OCI-LY3 (cell line): ENCODE measurements around the gene SLC25A13.

Source experiments
- H2AFZ ChIP-seq: fragments of 200-600, 300-600 bp; shearing (Covaris generic); 2 replicates; pipeline ENCODE4 v1.6.0; 2014; ENCODE audit warnings: antibody characterized with exemption, low read depth, low read length
- H3K27ac ChIP-seq: fragments of 200-600, 300-600 bp; sonication (generic); 2 replicates; pipeline ENCODE4 v1.5.1; 2014; ENCODE audit warnings: mild to moderate bottlenecking, low read length, moderate library complexity, mixed read lengths
- H3K27me3 ChIP-seq: fragments of 200-600, 300-600 bp; sonication (generic); 2 replicates; pipeline ENCODE4 v1.6.1; 2014; ENCODE audit warnings: low read depth, low read length, mixed read lengths
- H3K36me3 ChIP-seq: fragments of 200-600, 300-600 bp; sonication (generic); replicated peaks from 2 replicates; pipeline ENCODE3; 2014; ENCODE audit warnings: low read depth, low read length, mixed read lengths
- H3K4me1 ChIP-seq: fragments of 300-600, 200-600 bp; sonication (generic); 2 replicates; pipeline ENCODE4 v1.6.1; 2014; ENCODE audit warnings: low read length, mixed read lengths
- H3K4me2 ChIP-seq: fragments of 200-600, 300-600 bp; sonication (generic); 2 replicates; pipeline ENCODE4 v1.6.1; 2014; ENCODE audit warnings: low read length, mixed read lengths
- H3K4me3 ChIP-seq: fragments of 300-600, 200-600 bp; sonication (generic); 2 replicates; pipeline ENCODE4 v1.5.1; 2014; ENCODE audit warnings: antibody characterized with exemption, mild to moderate bottlenecking, low read length, moderate library complexity
- H3K79me2 ChIP-seq: fragments of 300-600, 200-600 bp; shearing (Covaris generic); 2 replicates; pipeline ENCODE4 v1.6.1; 2014; ENCODE audit warnings: mild to moderate bottlenecking, low read length, mixed read lengths
- H3K9ac ChIP-seq: fragments of 300-600, 200-600 bp; shearing (Covaris generic); 2 replicates; pipeline ENCODE4 v1.6.0; 2014; ENCODE audit warnings: mild to moderate bottlenecking, low read length, moderate library complexity
- H3K9me3 ChIP-seq: fragments of 200-600, 300-600 bp; shearing (Covaris generic); 2 replicates; pipeline ENCODE4 v1.6.1; 2014; ENCODE audit warnings: low read length, mixed read lengths; ENCODE audit not compliant: insufficient read depth
- H4K20me1 ChIP-seq: fragments of 200-600, 300-600 bp; sonication (generic); 2 replicates; pipeline ENCODE4 v1.6.1; 2016; ENCODE audit warnings: low read length, mixed read lengths; ENCODE audit not compliant: insufficient read depth
- CTCF ChIP-seq: fragments of 200-600, 300-600 bp; sonication (generic); IDR thresholded peaks from 2 replicates; pipeline ENCODE4 v1.5.1; 2014; ENCODE audit warnings: antibody characterized with exemption, low read length, low read depth
- EZH2phosphoT487 ChIP-seq: fragments of 200-600 bp; shearing (Covaris generic); IDR thresholded peaks from 2 replicates; pipeline ENCODE4 v1.6.1; 2018; ENCODE audit warnings: antibody characterized with exemption, mixed run types, low read depth

The SLC25A13 gene

DNA sequence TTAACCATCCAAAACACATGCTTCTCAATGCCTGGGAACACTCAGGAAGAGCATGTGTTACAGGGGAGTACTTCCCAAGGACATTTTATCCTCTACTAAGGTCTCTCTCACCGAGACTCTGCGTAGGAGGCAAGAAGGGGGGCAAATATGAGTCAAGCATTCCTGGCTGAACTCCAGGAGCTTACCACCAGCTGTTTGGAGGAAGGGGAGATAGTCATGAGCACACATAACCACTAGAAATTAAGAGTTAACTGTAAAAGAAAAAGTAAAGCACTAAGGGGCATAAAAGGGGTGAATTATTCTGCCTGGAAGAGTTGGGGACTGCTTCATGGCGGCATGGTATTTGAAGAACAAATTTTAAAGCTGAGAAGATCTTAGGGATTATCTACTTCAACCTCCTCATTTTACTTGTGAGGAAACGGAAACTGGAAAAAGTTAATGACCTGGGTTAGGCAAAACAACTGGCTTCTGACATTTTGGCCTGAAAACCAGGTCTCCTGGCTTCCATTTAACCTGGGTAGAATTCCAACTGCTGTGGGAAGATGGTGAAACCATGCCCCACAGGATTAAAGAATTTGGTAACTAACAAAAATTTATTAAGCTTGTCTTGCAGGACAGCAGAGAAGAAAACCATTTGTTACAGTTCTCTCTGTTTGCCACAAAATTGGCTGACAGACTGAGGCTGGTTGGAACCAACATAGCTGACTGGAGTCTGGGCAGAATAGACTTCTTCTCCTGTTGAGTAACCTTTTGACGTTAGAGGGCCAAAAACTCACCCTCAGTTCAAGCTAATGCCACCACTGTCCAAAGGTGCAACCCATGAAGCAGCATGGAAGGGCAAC is 85.5 kb downstream of the SLC25A13 start:
- Histone ChIP-seq H3K27ac (no peak overlapping the region), H3K79me2 (peaks cover 10% of the 10 kb centered on the region; the same call in 1 of the 2 replicates), H3K4me2 (no peak overlapping the region), H3K36me3 (peaks cover 4% of the 10 kb centered on the region), H3K9ac (no peak overlapping the region), H3K27me3 (no peaks in the 10 kb centered on the region), H2AFZ (no peak overlapping the region), H3K4me1 (peaks cover 6% of the 10 kb centered on the region; the same call in 1 of the 2 replicates), H3K4me3 (no peak overlapping the region), H4K20me1 (0 out of 2 replicates have a peak, but pooled peaks cover 4% of the 10 kb centered on the region), H3K9me3 (no peaks in the 10 kb centered on the region)
- TF ChIP-seq CTCF (no peak), EZH2phosphoT487 (no peak)

DNA sequence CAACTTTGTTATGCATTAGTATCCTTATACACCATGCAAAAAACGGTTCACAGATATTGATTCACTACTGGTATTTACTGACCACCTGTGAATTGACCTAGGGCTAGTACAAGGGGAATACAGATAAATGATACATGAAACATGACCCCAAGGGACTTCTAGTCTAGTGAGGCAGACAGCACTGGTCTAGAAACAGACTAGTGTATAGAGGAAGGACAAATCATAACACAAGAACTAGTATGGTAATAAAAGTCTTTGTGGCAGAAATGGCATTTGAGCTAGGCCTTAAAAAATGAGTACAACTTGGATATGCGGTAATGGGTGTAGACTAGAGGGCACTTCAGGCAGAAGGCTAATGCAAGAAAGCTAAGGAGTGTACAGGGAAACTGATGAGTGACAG is 86.6 kb downstream of the SLC25A13 start:
- no peak overlapping the region for H3K4me3 ChIP-seq
- no peak overlapping the region for H3K4me2 ChIP-seq
- H3K36me3 ChIP-seq: peaks cover 4% of the 10 kb centered on the region
- no peaks in the 10 kb centered on the region for H3K9me3 ChIP-seq
- no peaks in the 10 kb centered on the region for H3K27me3 ChIP-seq
- H3K27ac ChIP-seq: no peak overlapping the region
- no peak overlapping the region for H3K9ac ChIP-seq
- H3K79me2 ChIP-seq: peaks cover 10% of the 10 kb centered on the region; the same call in 1 of the 2 replicates
- peaks cover 6% of the 10 kb centered on the region; the same call in 1 of the 2 replicates for H3K4me1 ChIP-seq
- no peak overlapping the region for H2AFZ ChIP-seq
- TF ChIP-seq CTCF: no peak
- H4K20me1 ChIP-seq: 0 out of 2 replicates have a peak, but pooled peaks cover 4% of the 10 kb centered on the region

DNA sequence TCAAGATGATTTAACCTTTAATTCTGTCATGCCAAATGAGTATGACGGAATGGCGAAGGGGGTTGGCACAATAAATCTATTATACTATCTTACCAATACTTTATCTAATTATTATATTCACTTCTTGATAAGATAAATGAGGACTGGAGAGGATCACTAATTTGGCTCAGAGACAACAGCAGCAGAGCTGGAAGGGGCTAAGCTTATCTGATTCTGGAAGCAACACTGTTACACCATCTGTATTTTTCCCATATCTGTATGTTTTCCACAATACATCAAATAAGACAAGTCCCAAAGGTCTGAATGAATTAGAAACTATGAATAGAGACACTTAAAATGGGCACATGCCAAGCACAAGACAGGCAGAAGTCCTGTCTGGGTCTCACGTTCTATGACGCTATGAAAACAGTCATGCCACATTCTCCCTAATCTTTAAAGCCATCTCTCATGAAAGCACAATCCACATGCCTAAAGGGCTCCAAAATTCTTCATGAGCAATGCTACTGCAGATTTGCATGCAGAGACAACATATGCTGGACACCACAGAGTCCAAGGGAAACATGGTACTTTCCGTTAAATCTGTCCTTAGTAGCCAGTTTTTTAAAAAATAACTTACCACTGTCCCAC is 88.3 kb downstream of the SLC25A13 start:
- Histone ChIP-seq H3K27ac (no peak overlapping the region), H3K9me3 (no peaks in the 10 kb centered on the region), H3K9ac (no peak overlapping the region), H3K36me3 (peaks cover 10% of the 10 kb centered on the region), H4K20me1 (no peaks in the 10 kb centered on the region), H3K79me2 (peaks cover 8% of the 10 kb centered on the region; the same call in 1 of the 2 replicates), H3K4me1 (peaks cover 6% of the 10 kb centered on the region; the same call in 1 of the 2 replicates), H3K4me2 (no peak overlapping the region), H2AFZ (no peak overlapping the region), H3K4me3 (no peak overlapping the region), H3K27me3 (no peaks in the 10 kb centered on the region)
- TF ChIP-seq CTCF (no peak), EZH2phosphoT487 (no peak)

DNA sequence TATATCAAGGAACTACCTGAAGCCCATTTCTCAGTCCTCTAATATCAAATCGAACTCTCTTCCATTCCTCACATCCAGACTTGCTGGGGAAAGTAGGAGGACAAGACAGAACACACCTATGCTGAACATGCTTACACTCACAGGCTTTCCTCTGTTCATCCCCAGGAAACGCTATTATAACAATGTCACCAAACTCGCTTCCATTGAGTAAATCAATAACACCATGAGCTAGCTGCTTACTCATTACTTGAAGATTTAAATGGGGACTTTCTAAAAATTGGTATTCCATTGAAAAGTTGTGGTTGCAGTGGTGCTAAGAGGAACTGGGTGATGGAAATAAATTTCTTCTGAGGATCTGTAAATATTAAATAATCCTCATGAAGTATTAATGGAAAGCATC is 88.8 kb downstream of the SLC25A13 start:
- Histone ChIP-seq H3K36me3 (peaks cover 14% of the 10 kb centered on the region), H3K9me3 (no peaks in the 10 kb centered on the region), H3K4me2 (no peak overlapping the region), H3K4me3 (no peak overlapping the region), H3K79me2 (peaks cover 8% of the 10 kb centered on the region; the same call in 1 of the 2 replicates), H3K9ac (no peak overlapping the region), H4K20me1 (no peaks in the 10 kb centered on the region), H2AFZ (no peak overlapping the region), H3K4me1 (peaks cover 6% of the 10 kb centered on the region; the same call in 1 of the 2 replicates), H3K27ac (no peak overlapping the region), H3K27me3 (no peaks in the 10 kb centered on the region)
- TF ChIP-seq CTCF (no peak), EZH2phosphoT487 (no peak)
